Left renal cortex interstitium (tissue), 4 donors: ENCODE results near the gene CASKIN1. TPM values are rescaled to one million over a fixed set of nuclear protein-coding genes. Genes with fewer than 3 reads are reported as not detected.

Source experiments
- DNase-seq, 4 donors: peaks; one replicate each; pipeline ENCODE4 v3.0.0-alpha.2; 2013; ENCODE audit warnings: low read depth in 4 of 4, low spot score in 2 of 4, missing footprints in 1 of 4
- polyA plus RNA-seq, 4 donors: library from polyadenylated mRNA; unstranded; fragments of 120-200 nt; gene quantifications; one replicate each; pipeline ENCODE4 v1.2.1, GENCODE V29; 2013; ENCODE audit not compliant: insufficient read length in 4 of 4

Gene CASKIN1
- polyA plus RNA-seq, 4 donors = 1.4 to 2.8 (median 2.0) TPM

GRCh38 chr16:2233872-2234812 lies 37.7 kb upstream of the CASKIN1 start:
- DNase-seq = no peak

GRCh38 chr16:2233046-2233775 lies 36.8 kb upstream of the CASKIN1 start:
- DNase-seq = no peak

GRCh38 chr16:2232094-2232990 lies 35.9 kb upstream of the CASKIN1 start:
- DNase-seq = no peak

GRCh38 chr16:2231016-2231931 lies 34.9 kb upstream of the CASKIN1 start:
- no peak for DNase-seq

- no peak for DNase-seq
These were observed 34.0 kb upstream of the CASKIN1 start for GRCh38 chr16:2230376-2230775.

- DNase-seq = no peak
These were observed 33.3 kb upstream of the CASKIN1 start for GRCh38 chr16:2229632-2230250.

- no peak for DNase-seq
These were observed 32.7 kb upstream of the CASKIN1 start for GRCh38 chr16:2229091-2229490.

- no peak for DNase-seq
These were observed 31.9 kb upstream of the CASKIN1 start for GRCh38 chr16:2228161-2228824.

GRCh38 chr16:2226918-2227317 lies 30.5 kb upstream of the CASKIN1 start:
- no peak for DNase-seq

- DNase-seq = no peak
These were observed 29.9 kb upstream of the CASKIN1 start for GRCh38 chr16:2226245-2226793.

- no peak for DNase-seq
These were observed 27.6 kb upstream of the CASKIN1 start for GRCh38 chr16:2223942-2224486.

GRCh38 chr16:2223221-2223941 lies 27.0 kb upstream of the CASKIN1 start, which contains the start of gene E4F1:
E4F1 (plus strand) TSS chr16:2223591; CDS start chr16:2223614, 23 bp downstream.
- DNase-seq = peak; percentile 85 to 98 (median 94)

GRCh38 chr16:2216330-2216729 lies 19.9 kb upstream of the CASKIN1 start:
- no peak for DNase-seq

GRCh38 chr16:2214719-2214968 lies 18.2 kb upstream of the CASKIN1 start, which contains the start of gene PGP:
PGP (minus strand) TSS chr16:2214840; CDS start chr16:2214777, 63 bp downstream.
- DNase-seq = no peak

GRCh38 chr16:2213817-2214718 lies 17.7 kb upstream of the CASKIN1 start:
- DNase-seq = no peak
